Kasumi-1 (cell line): Measurements from ENCODE around the gene ETV6.

Source experiments
- DNase-seq, 2 experiments: peaks; one replicate each; lab custom pipeline; 2025; lab: John Stamatoyannopoulos, UW

Gene ETV6

GRCh38 chr12:11741434-11742092 lies 92.1 kb downstream of the ETV6 start:
- DNase-seq = no peak

GRCh38 chr12:11743423-11744409 lies 94.2 kb downstream of the ETV6 start:
- DNase-seq = no peak

DNA sequence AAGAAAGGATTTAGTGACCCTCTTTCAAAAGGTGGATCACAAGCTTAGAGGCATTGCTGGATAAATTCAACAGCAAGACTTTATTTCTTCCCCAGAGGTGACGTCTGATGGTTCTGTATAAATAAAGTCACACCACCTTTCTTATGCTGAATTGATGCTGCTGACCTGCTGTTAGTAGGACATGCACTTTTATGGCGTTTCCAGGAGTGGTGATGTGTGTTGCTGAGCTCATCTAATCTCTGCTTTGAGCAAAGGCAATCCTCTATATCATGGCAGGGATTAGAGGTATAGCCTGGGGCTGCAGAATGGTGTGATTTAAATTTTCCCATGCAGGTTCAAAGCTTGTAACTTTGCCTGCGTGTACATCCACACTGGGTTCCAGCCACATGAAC lies 94.9 kb downstream of the ETV6 start:
- DNase-seq = no peak

- no peak for DNase-seq
Observed at GRCh38 chr12:11745113-11745512, 95.6 kb downstream of the ETV6 start.

DNA sequence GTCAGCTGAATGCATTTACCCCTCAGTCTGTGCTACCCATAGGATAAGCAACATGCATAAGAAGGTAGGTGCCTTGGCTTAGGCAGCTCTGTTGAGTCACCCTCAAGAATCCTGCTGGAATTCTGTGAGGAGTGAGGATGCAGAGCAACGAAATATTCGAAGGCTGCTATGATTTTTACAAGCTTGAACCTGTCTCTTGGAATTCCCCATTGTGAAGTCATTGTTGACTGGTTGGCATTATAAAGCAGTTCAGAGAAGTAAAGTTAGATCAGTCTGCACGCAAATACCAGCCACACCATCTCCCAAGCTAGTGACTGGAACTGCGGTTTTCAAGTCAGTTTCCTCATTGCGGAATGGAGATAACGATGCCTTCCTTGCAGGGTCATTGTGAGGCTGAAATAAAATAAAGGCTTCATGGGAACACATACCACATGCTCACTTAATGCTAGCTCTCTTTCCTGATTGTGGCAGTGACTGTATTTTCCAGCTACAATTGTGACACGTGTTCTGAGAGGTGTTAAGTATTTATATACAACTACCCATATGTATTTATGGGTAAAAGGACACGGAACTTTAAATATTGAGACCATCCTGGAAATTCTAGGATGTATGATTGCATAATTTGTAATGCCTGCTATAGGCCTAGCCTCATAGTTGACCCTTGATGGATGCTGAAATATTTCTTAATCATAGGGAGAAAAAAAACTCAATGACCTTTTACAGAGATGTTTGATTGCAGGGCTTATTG lies 96.7 kb downstream of the ETV6 start:
- peak; percentile 47 to 73 for DNase-seq

- DNase-seq = no peak
Observed at GRCh38 chr12:11746940-11747716, 97.7 kb downstream of the ETV6 start.

DNA sequence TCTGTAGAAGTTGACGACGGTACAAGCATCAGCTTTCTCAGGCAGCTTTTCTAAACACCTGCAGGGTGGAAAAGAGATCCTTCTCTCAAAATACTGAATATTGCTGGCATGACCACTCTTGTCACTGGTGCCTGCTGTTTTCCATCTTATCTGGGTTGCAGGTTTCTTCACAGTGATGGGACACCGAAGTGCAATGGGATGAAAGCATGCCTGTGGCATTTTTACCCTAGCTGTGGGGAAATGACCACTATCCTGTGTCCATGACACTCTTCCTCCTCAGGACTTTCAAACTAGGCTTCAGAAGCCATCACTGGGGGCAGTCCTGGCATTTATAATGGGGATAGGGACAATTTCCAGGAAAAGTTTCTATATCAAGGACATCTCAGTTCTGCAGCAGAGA lies 98.5 kb downstream of the ETV6 start:
- DNase-seq = no peak

DNA sequence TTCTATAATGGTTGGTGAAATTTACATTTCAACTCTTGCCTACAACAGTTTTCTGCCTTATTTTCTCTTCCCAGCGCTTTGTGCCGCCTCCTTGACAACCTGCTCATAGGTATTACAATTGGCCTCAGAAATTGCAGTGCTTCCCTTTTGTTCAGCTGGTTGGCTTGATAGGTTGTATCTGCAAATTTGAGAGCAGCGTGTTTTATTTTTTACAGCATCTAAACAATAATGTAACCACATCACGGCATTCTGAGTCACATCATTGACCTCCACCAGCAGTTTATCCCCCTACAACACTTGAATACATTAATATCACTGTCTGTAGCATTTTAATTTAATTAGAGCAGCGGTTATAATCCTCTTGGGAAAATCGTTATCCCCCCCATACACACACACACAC lies 99.4 kb downstream of the ETV6 start:
- DNase-seq = no peak

GRCh38 chr12:11749943-11750690 lies 100.6 kb downstream of the ETV6 start:
- DNase-seq = no peak

DNA sequence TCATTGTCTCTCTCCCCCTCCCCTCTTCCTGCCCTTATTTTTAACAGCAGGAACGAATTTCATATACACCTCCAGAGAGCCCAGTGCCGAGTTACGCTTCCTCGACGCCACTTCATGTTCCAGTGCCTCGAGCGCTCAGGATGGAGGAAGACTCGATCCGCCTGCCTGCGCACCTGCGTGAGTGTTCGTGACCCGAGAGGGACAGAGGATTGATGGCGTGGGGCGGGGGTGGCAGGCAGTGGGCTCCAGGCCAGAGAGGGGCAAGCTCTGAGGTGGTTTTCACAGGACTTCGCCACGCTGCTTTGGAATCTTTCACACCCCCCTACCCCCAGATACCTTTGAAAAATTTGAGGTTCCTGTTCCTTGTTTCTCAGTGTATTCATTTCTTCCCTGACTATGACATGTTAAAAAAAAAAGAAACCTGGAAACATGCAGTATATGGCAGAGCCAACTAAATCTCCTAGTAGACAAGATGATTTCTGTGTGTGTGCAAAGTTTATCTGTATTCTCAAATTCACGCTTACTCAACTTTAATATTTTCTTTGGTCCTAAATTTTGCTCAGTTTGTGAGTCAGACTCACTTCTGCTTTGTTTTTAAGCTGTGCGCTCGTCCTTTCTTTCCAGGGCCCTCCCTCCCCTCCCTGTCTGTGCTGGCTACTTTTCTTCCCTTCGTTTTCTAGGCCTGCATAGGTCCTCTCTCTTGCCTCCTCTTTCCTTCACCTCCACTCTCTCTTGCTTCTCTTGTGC lies 103.1 kb downstream of the ETV6 start:
- DNase-seq = no peak

GRCh38 chr12:11753150-11753499 lies 103.7 kb downstream of the ETV6 start:
- DNase-seq = no peak

- DNase-seq = no peak
Observed at GRCh38 chr12:11753826-11754225, 104.4 kb downstream of the ETV6 start.

DNA sequence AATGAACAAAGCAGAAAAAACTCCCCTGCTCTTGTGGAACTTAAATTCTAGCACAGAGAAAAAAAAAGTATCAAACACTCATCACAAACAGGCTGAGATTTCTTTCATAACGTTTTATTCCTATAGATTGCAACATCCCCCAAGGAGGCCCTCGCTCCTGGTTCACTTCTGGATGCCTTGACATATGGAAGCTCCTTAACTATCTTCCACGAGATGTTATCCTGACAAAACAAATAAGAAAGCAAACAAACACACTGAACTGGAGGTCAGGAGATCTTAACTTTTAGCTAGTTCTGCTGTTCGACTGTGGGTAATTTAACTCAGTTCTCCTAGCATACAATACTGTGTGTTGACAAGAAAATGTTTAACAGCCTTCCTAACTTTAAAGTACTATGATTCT lies 104.8 kb downstream of the ETV6 start:
- DNase-seq = no peak

GRCh38 chr12:11755302-11755930 lies 105.9 kb downstream of the ETV6 start:
- no peak for DNase-seq

DNA sequence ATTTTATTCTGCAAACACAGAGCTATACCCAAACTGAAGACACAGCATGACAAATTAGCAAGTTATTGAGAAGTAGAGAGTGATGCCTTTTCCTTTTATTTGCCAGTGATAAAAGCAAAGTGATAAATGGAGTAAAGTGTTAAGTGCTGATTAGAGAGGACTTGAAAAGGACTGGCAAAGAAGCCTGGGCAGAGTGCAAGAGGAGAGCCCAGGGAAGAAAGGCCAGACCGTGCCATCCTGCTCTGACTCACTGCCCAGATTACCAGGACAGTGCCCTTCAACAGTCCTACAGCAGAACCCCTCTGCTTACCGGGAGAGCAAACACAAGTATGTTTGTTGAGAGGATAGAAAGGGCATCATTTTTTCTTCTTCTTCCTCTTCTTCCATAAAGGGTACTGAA lies 106.5 kb downstream of the ETV6 start:
- no peak for DNase-seq

DNA sequence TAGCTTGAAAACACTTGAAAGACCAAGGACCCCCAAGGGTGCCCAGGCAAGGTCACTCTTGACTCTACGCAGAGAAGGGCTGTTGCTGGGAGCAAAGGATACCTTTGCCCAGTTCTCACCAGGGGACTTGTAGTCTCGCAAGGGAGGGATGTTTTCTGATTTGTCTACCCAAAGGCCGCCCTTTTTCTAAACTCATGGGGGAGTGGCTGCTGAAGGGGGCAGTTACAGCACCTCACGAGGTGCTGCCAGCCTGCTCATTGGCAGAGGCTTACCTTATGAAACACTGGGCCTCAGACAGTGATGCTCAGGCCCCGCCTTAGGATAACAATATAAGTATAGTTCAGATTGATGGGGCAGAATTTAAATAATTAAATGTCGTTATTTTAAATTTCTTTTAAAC lies 107.0 kb downstream of the ETV6 start:
- no peak for DNase-seq

DNA sequence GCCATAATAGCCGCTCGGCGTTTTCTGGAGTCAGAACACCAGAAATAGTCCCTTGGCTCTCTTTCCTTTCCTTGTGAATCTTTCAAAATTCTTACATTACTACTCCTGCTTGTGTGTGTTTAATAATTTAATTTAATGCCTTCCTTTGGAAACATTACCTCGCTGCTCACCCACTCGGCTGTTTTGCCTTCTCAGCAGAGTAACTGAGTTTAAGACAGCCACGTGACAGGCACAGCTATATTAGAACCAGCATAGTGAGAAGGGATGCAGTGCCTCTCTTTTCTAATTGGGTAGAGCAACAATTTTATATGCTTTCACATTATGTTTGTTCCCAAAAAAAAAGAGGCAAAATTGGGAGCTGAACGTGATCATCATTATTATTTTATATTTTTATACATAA lies 107.6 kb downstream of the ETV6 start:
- DNase-seq = no peak

- DNase-seq = no peak
Observed at GRCh38 chr12:11757531-11757930, 108.1 kb downstream of the ETV6 start.

- no peak for DNase-seq
Observed at GRCh38 chr12:11758087-11758486, 108.6 kb downstream of the ETV6 start.
